ENCODE measurements around the gene LMCD1.

Gene LMCD1

GRCh38 chr3:8486936-8487335 is 14.7 kb upstream of the LMCD1 start:
- no peaks in the 10 kb centered on the region for H3F3A ChIP-seq (ENCODE audit: low read depth)
- H2AFZ ChIP-seq (ENCODE audit: low read length) = no peak overlapping the region
- no peaks in the 10 kb centered on the region for H3K9me3 ChIP-seq (ENCODE audit: insufficient read depth, low read depth, low read length)
- H3K4me1 ChIP-seq (ENCODE audit: insufficient read depth, low read length, poor library complexity, severe bottlenecking) = no peaks in the 10 kb centered on the region
- H3K9me2 ChIP-seq (replicated peaks; ENCODE audit: low read depth, low read length) = no peaks in the 10 kb centered on the region
- H3K36me3 ChIP-seq (ENCODE audit: insufficient read depth, low read length) = no peaks in the 10 kb centered on the region
- H3K9ac ChIP-seq (ENCODE audit: low read depth, low read length, poor library complexity, severe bottlenecking) = no peak overlapping the region
- no peaks in the 10 kb centered on the region for H3K27me3 ChIP-seq (ENCODE audit: insufficient read depth, low read length, poor library complexity, severe bottlenecking)
- no peaks in the 10 kb centered on the region for H3K79me2 ChIP-seq (ENCODE audit: insufficient read depth, low read length)
- TF ChIP-seq EZH2phosphoT487 (IDR thresholded peaks at IDR 0.05; ENCODE audit: borderline replicate concordance) = no peak
- no peak for TF ChIP-seq CTCF (conservative IDR thresholded peaks at IDR 0.05; ENCODE audit: low read length)
- no peaks in the 10 kb centered on the region for H4K20me1 ChIP-seq (ENCODE audit: insufficient read depth, low read length, poor library complexity, severe bottlenecking)
- H3K4me2 ChIP-seq (ENCODE audit: low read depth, low read length, poor library complexity, severe bottlenecking) = no peak overlapping the region
- no peak overlapping the region for H3K4me3 ChIP-seq (ENCODE audit: low read length, poor library complexity, severe bottlenecking)

- Histone ChIP-seq H4K20me1 (ENCODE audit: insufficient read depth, low read length, poor library complexity, severe bottlenecking) (no peaks in the 10 kb centered on the region), H3K36me3 (ENCODE audit: insufficient read depth, low read length) (no peaks in the 10 kb centered on the region), H3K4me1 (ENCODE audit: insufficient read depth, low read length, poor library complexity, severe bottlenecking) (no peaks in the 10 kb centered on the region), H2AFZ (ENCODE audit: low read length) (no peak overlapping the region), H3K9ac (ENCODE audit: low read depth, low read length, poor library complexity, severe bottlenecking) (no peak overlapping the region), H3K4me2 (ENCODE audit: low read depth, low read length, poor library complexity, severe bottlenecking) (no peak overlapping the region), H3K27me3 (ENCODE audit: insufficient read depth, low read length, poor library complexity, severe bottlenecking) (no peaks in the 10 kb centered on the region), H3K9me2 (replicated peaks; ENCODE audit: low read depth, low read length) (no peaks in the 10 kb centered on the region), H3F3A (ENCODE audit: low read depth) (no peaks in the 10 kb centered on the region), H3K79me2 (ENCODE audit: insufficient read depth, low read length) (no peaks in the 10 kb centered on the region), H3K4me3 (ENCODE audit: low read length, poor library complexity, severe bottlenecking) (no peak overlapping the region), H3K9me3 (ENCODE audit: insufficient read depth, low read depth, low read length) (no peaks in the 10 kb centered on the region)
- no peak for TF ChIP-seq CTCF (conservative IDR thresholded peaks at IDR 0.05; ENCODE audit: low read length)
- TF ChIP-seq EZH2phosphoT487 (IDR thresholded peaks at IDR 0.05; ENCODE audit: borderline replicate concordance) = no peak
Measured at GRCh38 chr3:8488411-8488810, 13.2 kb upstream of the LMCD1 start.

- no peaks in the 10 kb centered on the region for H3K9me2 ChIP-seq (replicated peaks; ENCODE audit: low read depth, low read length)
- H2AFZ ChIP-seq (ENCODE audit: low read length) = no peak overlapping the region
- no peaks in the 10 kb centered on the region for H3K79me2 ChIP-seq (ENCODE audit: insufficient read depth, low read length)
- no peak for TF ChIP-seq CTCF (conservative IDR thresholded peaks at IDR 0.05; ENCODE audit: low read length)
- TF ChIP-seq EZH2phosphoT487 (IDR thresholded peaks at IDR 0.05; ENCODE audit: borderline replicate concordance) = no peak
- no peaks in the 10 kb centered on the region for H3K27me3 ChIP-seq (ENCODE audit: insufficient read depth, low read length, poor library complexity, severe bottlenecking)
- no peaks in the 10 kb centered on the region for H3K36me3 ChIP-seq (ENCODE audit: insufficient read depth, low read length)
- H3K9ac ChIP-seq (ENCODE audit: low read depth, low read length, poor library complexity, severe bottlenecking) = no peak overlapping the region
- H3K4me1 ChIP-seq (ENCODE audit: insufficient read depth, low read length, poor library complexity, severe bottlenecking) = no peaks in the 10 kb centered on the region
- no peaks in the 10 kb centered on the region for H3F3A ChIP-seq (ENCODE audit: low read depth)
- no peaks in the 10 kb centered on the region for H3K9me3 ChIP-seq (ENCODE audit: insufficient read depth, low read depth, low read length)
- H3K4me2 ChIP-seq (ENCODE audit: low read depth, low read length, poor library complexity, severe bottlenecking) = no peak overlapping the region
- H4K20me1 ChIP-seq (ENCODE audit: insufficient read depth, low read length, poor library complexity, severe bottlenecking) = no peaks in the 10 kb centered on the region
- no peak overlapping the region for H3K4me3 ChIP-seq (ENCODE audit: low read length, poor library complexity, severe bottlenecking)
Measured at GRCh38 chr3:8488877-8489276, 12.7 kb upstream of the LMCD1 start.

Measured in Loucy (cell line).